TTC549 (cell line): ENCODE data around the gene EXOC3.
"Not testable (repeated sequence)": the region's sequence is repeated elsewhere in the genome, so short reads cannot be mapped to it uniquely, and the experiment has no call there.

Source experiments
- FAIRE-seq: peaks from 2 replicates; lab custom pipeline; 2012; peaks lifted over from hg19 to GRCh38; lab: Jason Lieb, UNC

Gene EXOC3

GRCh38 chr5:474232-474839, 31.4 kb downstream of the EXOC3 start:
- FAIRE-seq: not testable (repeated sequence)

GRCh38 chr5:474840-475661, 32.1 kb downstream of the EXOC3 start:
- FAIRE-seq: no peak

DNA sequence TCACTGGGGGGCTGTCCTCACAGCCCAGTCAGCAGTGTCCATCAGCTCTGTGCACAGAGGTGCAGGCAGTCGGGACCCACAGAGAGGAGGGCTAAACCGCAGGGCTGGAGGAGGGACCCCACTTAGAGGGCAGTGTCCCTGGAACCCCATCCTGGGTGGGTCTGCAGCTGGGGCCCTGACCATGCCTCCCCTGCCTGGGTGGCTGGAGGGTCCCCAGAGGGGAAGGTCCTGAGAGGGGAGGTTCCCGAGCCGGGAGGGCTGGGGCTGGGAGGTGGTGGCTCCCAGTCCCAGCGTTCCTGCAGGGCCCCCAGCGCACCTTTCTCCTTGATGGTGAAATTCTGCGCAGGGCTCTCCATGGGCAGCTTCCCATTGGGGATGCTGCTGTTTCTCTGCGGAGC, 32.7 kb downstream of the EXOC3 start:
- no peak for FAIRE-seq

DNA sequence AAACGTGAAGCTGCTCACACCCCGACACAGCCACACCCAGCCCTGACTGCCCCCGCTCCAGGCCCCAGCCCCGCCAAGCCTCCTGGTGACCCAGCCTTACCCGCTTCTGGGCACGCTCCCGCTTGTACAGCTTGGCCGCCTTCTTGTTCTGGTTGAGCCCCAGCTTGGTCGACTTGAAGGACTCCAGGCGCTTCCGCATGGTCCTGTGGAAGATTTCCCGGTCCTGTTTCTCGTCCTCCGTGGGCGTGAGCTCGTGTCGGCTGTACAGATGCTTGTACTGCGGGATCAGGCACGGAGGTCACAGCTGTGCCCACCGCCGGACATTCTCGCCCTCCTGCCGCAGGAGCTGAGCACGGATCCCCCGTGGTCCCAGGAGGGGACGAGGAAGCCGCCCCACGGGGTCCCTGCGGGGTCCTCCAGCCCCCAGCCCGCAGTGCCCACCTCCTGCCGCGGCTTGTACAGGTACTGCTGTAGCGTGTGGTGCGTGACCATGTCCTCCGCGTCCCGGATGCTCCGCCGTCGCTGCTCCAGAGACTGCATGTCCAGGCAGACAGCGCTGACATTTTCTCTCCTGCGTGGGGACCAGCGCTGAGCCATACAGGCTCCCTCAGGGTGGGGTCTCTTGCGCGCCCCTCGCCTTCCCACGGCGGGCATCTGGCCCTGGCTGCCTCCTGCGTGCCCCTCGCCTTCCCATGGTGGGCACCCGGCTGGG, 33.3 kb downstream of the EXOC3 start:
- FAIRE-seq: no peak

- FAIRE-seq: no peak
Observed at GRCh38 chr5:476814-477175, 33.8 kb downstream of the EXOC3 start.

DNA sequence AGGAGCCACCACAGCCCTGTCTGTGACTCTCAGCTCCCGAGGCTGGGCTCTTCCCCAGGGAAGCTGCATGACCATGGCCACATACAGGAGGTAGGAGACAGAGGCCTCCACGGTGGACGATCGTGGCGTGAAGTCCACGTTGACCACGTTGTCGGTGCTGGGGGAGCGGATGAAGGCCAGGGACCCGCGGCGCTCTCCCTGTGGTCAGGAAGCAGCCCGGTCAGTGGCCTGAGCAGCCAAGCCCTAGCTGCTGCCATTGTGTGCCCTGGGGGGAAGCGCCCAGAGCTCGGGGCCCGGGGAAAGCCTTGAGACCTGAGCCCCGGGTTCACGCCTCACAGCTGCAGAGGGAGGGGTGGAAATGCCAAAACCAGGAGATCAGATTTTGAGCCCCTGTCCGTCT, 34.3 kb downstream of the EXOC3 start:
- FAIRE-seq: no peak

GRCh38 chr5:477871-478270, 34.9 kb downstream of the EXOC3 start:
- FAIRE-seq: no peak

DNA sequence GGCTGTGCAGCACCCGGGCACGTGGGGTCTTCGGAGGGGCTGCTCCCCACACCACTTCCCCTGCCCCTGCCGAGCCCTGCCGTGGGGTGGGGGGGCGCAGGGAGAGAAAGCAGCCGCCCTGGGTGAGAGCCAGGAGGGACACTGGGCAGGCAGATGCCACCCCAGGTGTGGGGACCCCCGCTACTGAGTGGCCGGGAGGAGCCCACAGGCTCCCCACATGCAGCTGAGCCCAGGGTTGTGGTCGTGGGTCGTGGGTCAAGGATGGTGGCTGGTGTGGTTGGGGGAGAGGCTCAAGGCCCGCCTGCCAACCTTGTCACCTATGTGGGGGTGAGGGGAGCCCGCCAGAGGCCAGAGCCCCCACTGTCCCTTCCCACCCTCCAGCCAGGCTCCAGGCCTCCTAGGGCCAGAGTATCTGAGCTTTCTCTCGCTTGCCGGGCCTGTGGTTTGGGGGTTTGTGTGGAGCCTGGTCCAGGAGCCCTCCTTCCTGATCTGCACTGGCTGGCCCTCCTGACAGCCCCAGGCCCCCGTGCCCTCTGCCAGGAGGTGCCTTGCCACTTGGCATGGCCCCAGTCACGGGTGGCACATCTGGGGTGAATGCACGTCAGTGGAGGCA, 35.5 kb downstream of the EXOC3 start:
- no peak for FAIRE-seq

GRCh38 chr5:478982-479535, 36.1 kb downstream of the EXOC3 start:
- no peak for FAIRE-seq

DNA sequence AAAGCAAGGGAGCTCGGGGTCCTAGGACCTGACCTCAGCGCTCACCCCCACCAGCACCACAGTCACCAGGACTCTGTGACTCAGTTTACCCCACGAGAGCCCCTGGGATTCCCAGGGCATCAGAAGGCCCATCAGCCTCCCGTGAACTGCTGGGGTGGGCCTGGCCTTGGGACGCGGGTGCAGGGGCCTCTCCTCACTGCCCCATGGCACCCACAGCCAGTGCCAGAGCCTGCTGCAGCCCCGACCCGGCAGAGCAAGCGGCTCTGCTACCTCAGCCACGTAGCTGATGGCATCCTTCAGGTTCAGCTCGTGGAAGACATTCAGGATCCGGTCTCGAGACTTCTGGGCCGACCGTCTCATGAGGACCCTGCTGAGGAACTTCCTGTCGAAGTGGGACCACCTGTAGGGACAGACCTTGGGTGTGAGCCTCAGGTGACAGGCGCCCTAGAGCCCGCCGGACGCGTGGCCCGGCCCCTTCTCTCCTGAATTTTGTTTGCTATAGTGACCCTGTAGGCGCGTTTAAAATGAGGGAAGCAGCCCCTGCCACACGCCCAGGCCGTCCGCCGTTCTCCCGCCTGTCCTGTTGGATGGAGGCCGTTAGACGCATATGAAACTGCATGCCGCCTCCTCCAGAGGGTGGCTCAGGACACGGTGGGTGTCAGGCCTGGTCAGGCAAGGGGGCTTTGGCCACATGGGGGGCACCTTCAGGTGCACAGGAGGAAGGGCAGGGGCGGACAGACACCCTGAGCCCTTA, 36.8 kb downstream of the EXOC3 start:
- FAIRE-seq: no peak

GRCh38 chr5:481347-481746, 38.4 kb downstream of the EXOC3 start:
- FAIRE-seq: no peak

DNA sequence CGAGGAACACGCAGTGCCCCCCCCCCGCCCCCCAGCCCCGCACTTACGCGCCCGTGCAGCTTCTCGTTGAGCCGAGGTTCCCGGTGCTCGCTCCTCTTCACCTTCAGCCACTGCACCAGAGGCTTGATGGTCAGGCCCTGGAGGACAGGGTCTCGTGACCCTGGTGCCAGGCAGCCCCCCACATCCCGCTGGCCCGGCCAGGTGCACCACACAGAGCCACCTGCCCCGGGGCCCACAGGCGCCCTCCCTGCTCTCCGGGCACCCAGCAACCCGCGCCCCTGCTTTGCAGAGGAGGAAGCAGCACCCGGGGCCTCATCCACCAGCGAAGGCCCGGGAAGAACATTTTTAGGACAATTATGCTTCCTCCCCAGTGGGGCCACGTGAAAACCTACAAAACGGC, 39.0 kb downstream of the EXOC3 start:
- FAIRE-seq: no peak

DNA sequence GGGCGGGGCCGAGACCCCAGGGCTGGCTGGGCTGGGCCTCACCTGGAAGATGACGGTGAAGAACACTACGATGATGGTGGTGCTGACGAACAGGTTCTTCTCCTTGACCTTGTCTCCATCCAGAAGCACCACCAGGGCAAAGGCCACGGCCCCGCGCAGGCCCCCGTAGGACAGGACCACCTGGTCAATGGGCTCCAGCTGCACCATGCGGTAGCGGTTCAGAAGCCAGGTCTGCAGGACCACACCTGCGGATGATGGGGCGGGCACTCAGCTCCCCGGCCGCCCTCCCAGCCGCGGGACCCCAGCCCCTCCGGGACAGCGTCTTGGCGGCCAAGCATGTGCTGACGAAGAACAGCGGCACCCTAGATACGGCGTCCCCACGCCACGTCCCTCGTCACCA, 39.5 kb downstream of the EXOC3 start:
- FAIRE-seq: no peak

GRCh38 chr5:483011-483410, 40.0 kb downstream of the EXOC3 start:
- FAIRE-seq: no peak

DNA sequence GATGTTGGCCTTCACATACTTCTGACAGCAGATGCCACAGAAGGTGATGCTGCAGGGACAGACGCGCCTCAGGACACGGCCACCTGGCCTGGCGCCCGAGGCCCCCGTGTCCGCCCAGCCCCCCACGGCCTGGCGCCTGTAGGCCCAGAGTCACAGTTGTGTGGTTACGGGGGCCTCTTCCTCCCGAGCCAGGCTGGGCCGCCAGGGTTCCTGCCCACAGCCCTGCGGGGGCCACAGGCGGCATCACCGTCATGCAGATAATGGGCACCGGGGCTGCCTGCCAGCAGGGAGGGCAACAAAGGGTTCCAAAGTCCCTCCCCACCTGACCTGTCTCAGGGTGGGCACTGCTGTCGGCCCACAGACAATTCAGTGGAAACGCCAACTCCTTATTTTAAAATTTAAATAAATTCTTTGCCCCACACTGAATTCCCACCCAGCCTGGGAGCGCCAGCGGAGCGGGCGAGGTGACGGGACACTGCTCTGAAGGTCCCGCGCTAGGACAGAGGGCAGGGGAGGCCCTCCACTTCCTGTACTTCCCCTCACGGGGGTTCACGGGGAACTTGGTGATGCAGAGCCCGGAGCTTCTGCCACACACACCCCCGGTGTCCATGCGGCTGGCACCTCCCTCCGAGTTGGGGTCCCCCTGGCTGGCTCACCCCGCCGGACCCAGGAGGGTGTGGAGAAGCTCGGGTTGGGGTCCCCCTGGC, 40.6 kb downstream of the EXOC3 start:
- no peak for FAIRE-seq

GRCh38 chr5:484556-484955, 41.6 kb downstream of the EXOC3 start:
- no peak for FAIRE-seq

- FAIRE-seq: no peak
Observed at GRCh38 chr5:485113-485945, 42.4 kb downstream of the EXOC3 start.

GRCh38 chr5:485946-486491, 43.0 kb downstream of the EXOC3 start:
- FAIRE-seq: no peak

GRCh38 chr5:486597-486996, 43.6 kb downstream of the EXOC3 start:
- FAIRE-seq: not testable (repeated sequence)

- FAIRE-seq: no peak
Observed at GRCh38 chr5:488241-488640, 45.3 kb downstream of the EXOC3 start.
